ENCODE results near the gene FBXL2. TPM values are rescaled to one million over a fixed set of nuclear protein-coding genes. Genes with fewer than 3 reads are reported as not detected.

The FBXL2 gene
- total RNA-seq: not detected
- not detected for total RNA-seq (2013)

- H3K9me3 ChIP-seq (ENCODE audit: control insufficient read depth, insufficient read depth, low read length): no peaks in the 10 kb centered on the region
- Mint-ChIP-seq H3K27ac (no peak within 1 kb of the TSS), H3K36me3 (no peaks in the 10 kb centered on the region), H3K9me3 (no peaks in the 10 kb centered on the region), H3K4me1 (no peaks in the 10 kb centered on the region), H3K27me3 (ENCODE audit: low read depth in 2 of 2) (peaks cover 18 to 44% of the 10 kb centered on the region in 2 donors), H3K4me3 (peak within 1 kb of the TSS; percentile 77)
- intact Hi-C loops (cut with micrococcal nuclease): no loop called here
- no peaks in the 10 kb centered on the region for H3K4me1 ChIP-seq (ENCODE audit: control insufficient read depth, insufficient read depth, low read length)
- WGBS (ENCODE audit: insufficient coverage): 2% methylated on average over 60 of the region's 63 CpGs
- H3K36me3 ChIP-seq (ENCODE audit: control insufficient read depth, insufficient read depth, low read length): no peaks in the 10 kb centered on the region
- DNase-seq (peak in 1 of 2 donors; percentile 2), ATAC-seq (peak in 1 of 3 donors; percentile 26)
- H3K4me3 ChIP-seq (ENCODE audit: low read length): no peak within 1 kb of the TSS
- peaks cover 3% of the 10 kb centered on the region for H3K27me3 ChIP-seq (ENCODE audit: control insufficient read depth, insufficient read depth, low read length)
- TF ChIP-seq CTCF (IDR thresholded peaks at IDR 0.05): no peak
- no peak within 1 kb of the TSS for H3K27ac ChIP-seq (ENCODE audit: low read length)
Measured at GRCh38 chr3:33277193-33277882, at the start of gene FBXL2. Gene FBXL2, plus strand, starts transcription at chr3:33277442. Its CDS starts 71 bp downstream, at chr3:33277513.

DNA sequence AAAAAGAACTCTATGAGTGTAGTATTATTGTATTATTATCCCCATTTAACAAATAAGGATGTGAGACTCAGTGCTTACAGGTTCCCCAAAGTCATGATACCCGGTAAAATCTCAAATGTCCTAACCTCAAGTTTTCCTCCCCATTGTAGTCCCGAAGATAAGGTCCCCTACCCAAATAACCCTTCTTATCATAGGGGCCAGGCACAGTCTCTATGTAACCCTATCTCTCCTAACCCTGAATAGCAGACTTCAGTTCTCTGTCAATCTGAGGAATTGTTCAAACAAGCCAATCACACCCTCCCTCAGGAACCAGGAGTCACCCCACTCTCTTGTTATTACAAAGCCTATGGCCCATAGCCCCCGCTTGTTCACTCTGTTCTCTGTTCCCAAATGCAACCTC lies 48.2 kb upstream of the FBXL2 start:
- DNase-seq (no peak), ATAC-seq (no peak)
- Mint-ChIP-seq H3K9me3 (peaks cover 0 to 2% of the 10 kb centered on the region in 2 donors), H3K4me3 (no peak overlapping the region), H3K4me1 (no peaks in the 10 kb centered on the region), H3K36me3 (no peaks in the 10 kb centered on the region), H3K27me3 (ENCODE audit: low read depth in 2 of 2) (peaks cover 0 to 3% of the 10 kb centered on the region in 2 donors), H3K27ac (no peak overlapping the region)
- Histone ChIP-seq H3K4me3 (ENCODE audit: low read length) (no peak overlapping the region), H3K4me1 (ENCODE audit: control insufficient read depth, insufficient read depth, low read length) (no peaks in the 10 kb centered on the region), H3K9me3 (ENCODE audit: control insufficient read depth, insufficient read depth, low read length) (no peaks in the 10 kb centered on the region), H3K27me3 (ENCODE audit: control insufficient read depth, insufficient read depth, low read length) (no peaks in the 10 kb centered on the region), H3K27ac (ENCODE audit: low read length) (no peak overlapping the region), H3K36me3 (ENCODE audit: control insufficient read depth, insufficient read depth, low read length) (no peaks in the 10 kb centered on the region)
- 92% methylated on average over 3 of the region's 3 CpGs for WGBS (ENCODE audit: insufficient coverage)
- intact Hi-C loops (cut with micrococcal nuclease): no loop called here
- TF ChIP-seq CTCF (IDR thresholded peaks at IDR 0.05): no peak

DNA sequence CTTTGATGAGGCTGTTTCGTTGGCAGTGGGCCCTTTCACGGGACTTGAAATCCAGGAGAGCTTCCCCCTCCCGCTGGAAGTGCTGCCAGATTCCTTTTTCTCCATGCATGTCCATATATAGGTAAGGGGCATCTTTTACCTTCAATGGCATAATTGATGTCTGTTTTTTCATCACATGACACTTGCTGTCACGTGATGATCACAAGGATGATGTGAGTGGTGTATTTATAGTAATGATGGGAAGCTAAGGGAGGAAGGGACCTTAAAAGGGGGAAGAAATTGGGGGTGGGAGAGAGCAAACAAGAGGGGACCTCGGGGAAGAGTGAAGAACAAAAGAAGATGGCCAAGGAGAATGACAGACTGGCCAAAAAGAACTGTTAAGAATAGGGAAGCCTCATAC lies 47.3 kb upstream of the FBXL2 start:
- no peaks in the 10 kb centered on the region for H3K4me1 ChIP-seq (ENCODE audit: control insufficient read depth, insufficient read depth, low read length)
- Mint-ChIP-seq H3K4me1 (no peaks in the 10 kb centered on the region), H3K27ac (no peak overlapping the region), H3K4me3 (no peak overlapping the region), H3K36me3 (no peaks in the 10 kb centered on the region), H3K27me3 (ENCODE audit: low read depth in 2 of 2) (peaks cover 0 to 3% of the 10 kb centered on the region in 2 donors), H3K9me3 (peaks cover 0 to 2% of the 10 kb centered on the region in 2 donors)
- no peak for TF ChIP-seq CTCF (IDR thresholded peaks at IDR 0.05)
- H3K27ac ChIP-seq (ENCODE audit: low read length): no peak overlapping the region
- ATAC-seq: no peak
- WGBS (ENCODE audit: insufficient coverage): 73% methylated on average over 5 of the region's 5 CpGs
- H3K4me3 ChIP-seq (ENCODE audit: low read length): no peak overlapping the region
- no peaks in the 10 kb centered on the region for H3K9me3 ChIP-seq (ENCODE audit: control insufficient read depth, insufficient read depth, low read length)
- no peaks in the 10 kb centered on the region for H3K27me3 ChIP-seq (ENCODE audit: control insufficient read depth, insufficient read depth, low read length)
- DNase-seq: no peak
- intact Hi-C loops (cut with micrococcal nuclease): no loop called here
- no peaks in the 10 kb centered on the region for H3K36me3 ChIP-seq (ENCODE audit: control insufficient read depth, insufficient read depth, low read length)
